DMS 273 treated with DMSO at 0.1 percent for 48 hours (cell line): ENCODE measurements around the gene STX3.

ENCODE experiments used
- DNase-seq: peaks from one replicate; lab custom pipeline; 2025; lab: John Stamatoyannopoulos, UW

The STX3 gene

GRCh38 chr11:59754859-59755700 lies at the start of gene STX3:
TSS of gene STX3 (plus strand) at chr11:59755376. CDS start at chr11:59755606, 230 bp downstream.
- no peak for DNase-seq

- no peak for DNase-seq
Measured at GRCh38 chr11:59706518-59707285, 48.5 kb upstream of the STX3 start.

- DNase-seq: no peak
Measured at GRCh38 chr11:59707371-59707770, 47.8 kb upstream of the STX3 start.

- DNase-seq: no peak
Measured at GRCh38 chr11:59708537-59708936, 46.6 kb upstream of the STX3 start.

GRCh38 chr11:59710136-59710847 lies 44.9 kb upstream of the STX3 start:
- no peak for DNase-seq

GRCh38 chr11:59713745-59714144 lies 41.4 kb upstream of the STX3 start, which contains the start of gene OR10V1:
TSS of gene OR10V1 (minus strand) at chr11:59713845. CDS start at chr11:59713845, 0 bp downstream.
- DNase-seq: no peak

GRCh38 chr11:59716051-59716450 lies 39.1 kb upstream of the STX3 start:
- no peak for DNase-seq

GRCh38 chr11:59719556-59719955 lies 35.6 kb upstream of the STX3 start:
- DNase-seq: no peak

- no peak for DNase-seq
Measured at GRCh38 chr11:59724066-59724465, 31.1 kb upstream of the STX3 start.

GRCh38 chr11:59727426-59727825 lies 27.8 kb upstream of the STX3 start:
- no peak for DNase-seq

GRCh38 chr11:59728154-59728553 lies 27.0 kb upstream of the STX3 start:
- DNase-seq: no peak

- no peak for DNase-seq
Measured at GRCh38 chr11:59728913-59729312, 26.3 kb upstream of the STX3 start.

GRCh38 chr11:59729834-59730233 lies 25.3 kb upstream of the STX3 start:
- no peak for DNase-seq

- DNase-seq: no peak
Measured at GRCh38 chr11:59730896-59731565, 24.1 kb upstream of the STX3 start.

- DNase-seq: no peak
Measured at GRCh38 chr11:59746111-59746510, 9.1 kb upstream of the STX3 start.

- peak; percentile 23 for DNase-seq
Measured at GRCh38 chr11:59753650-59754493, 1.3 kb upstream of the STX3 start.

GRCh38 chr11:59754494-59754858 lies 700 bp upstream of the STX3 start:
- no peak for DNase-seq

GRCh38 chr11:59755701-59756557 lies 753 bp downstream of the STX3 start:
- DNase-seq: no peak

- no peak for DNase-seq
Measured at GRCh38 chr11:59756558-59756840, 1.3 kb downstream of the STX3 start.

- DNase-seq: no peak
Measured at GRCh38 chr11:59756845-59757244, 1.7 kb downstream of the STX3 start.
